HEK293 (cell line): ENCODE measurements around the gene INKA1.

Experiments used
- CTCF ChIA-PET: fragments of 350-600 bp; formaldehyde crosslinking; extraction: SDS; loops from one replicate; lab custom pipeline; 2021; ENCODE audit warnings: antibody characterized with exemption; lab: Yijun Ruan, JAX
- POLR2A ChIA-PET: fragments of 300-600 bp; formaldehyde crosslinking; extraction: SDS; loops from one replicate; lab custom pipeline; 2020; ENCODE audit warnings: antibody characterized with exemption, inconsistent platforms; lab: Yijun Ruan, JAX
- H3K27ac ChIP-seq: fragments of 200-500 bp; sonication (Bioruptor generic); 2 replicates; pipeline ENCODE4 v1.5.1; 2014; ENCODE audit warnings: low read depth, low read length, control low read depth, inconsistent platforms; ENCODE audit errors: extremely low read depth
- H3K36me3 ChIP-seq, 2 experiments: fragments of 200-500 bp in 1 of 2; sonication (Bioruptor generic) in 1 of 2; 1 replicate in 1 of 2; 2 replicates in 1 of 2; pipeline ENCODE4 v1.5.1; 2014 to 2017; ENCODE audit warnings: inconsistent platforms in 2 of 2, low read length in 2 of 2; ENCODE audit not compliant: control insufficient read depth in 2 of 2, insufficient read depth in 1 of 2
- H3K4me1 ChIP-seq: fragments of 200-500 bp; sonication (Bioruptor generic); 2 replicates; pipeline ENCODE4 v1.5.1; 2014; ENCODE audit warnings: mild to moderate bottlenecking, low read length, inconsistent platforms; ENCODE audit not compliant: control insufficient read depth, insufficient read depth
- H3K4me3 ChIP-seq: 2 replicates; pipeline ENCODE4 v1.5.1; 2011; ENCODE audit warnings: low read depth, mild to moderate bottlenecking, control low read depth, low read length, moderate library complexity
- H3K9me3 ChIP-seq: fragments of 200-500 bp; sonication (Bioruptor generic); 2 replicates; pipeline ENCODE4 v1.5.1; 2014; ENCODE audit warnings: low read depth, low read length, inconsistent platforms; ENCODE audit not compliant: control insufficient read depth, insufficient read depth
- HOXD13 ChIP-seq: sonication (generic); formaldehyde crosslinking; IDR thresholded peaks from 2 replicates; pipeline ENCODE4 v1.8.0; 2022; ENCODE audit warnings: missing genetic modification reagents, borderline replicate concordance
- MEIS1 ChIP-seq: sonication (generic); formaldehyde crosslinking; IDR thresholded peaks from 2 replicates; pipeline ENCODE4 v1.8.1; 2022; ENCODE audit warnings: missing genetic modification reagents, mild to moderate bottlenecking, borderline replicate concordance
- MZF1 ChIP-seq: fragments of 450-650 bp; formaldehyde crosslinking; IDR thresholded peaks from 2 replicates; pipeline ENCODE4 v1.5.1; 2017; ENCODE audit warnings: missing biosample characterization, missing genetic modification characterization, borderline replicate concordance
- SP2 ChIP-seq: fragments of 450-650 bp; formaldehyde crosslinking; IDR thresholded peaks from 2 replicates; pipeline ENCODE4 v1.5.1; 2016; ENCODE audit warnings: missing biosample characterization, missing genetic modification characterization
- ZBTB17 ChIP-seq: fragments of 450-650 bp; formaldehyde crosslinking; IDR thresholded peaks from 2 replicates; pipeline ENCODE4 v1.5.1; 2016; ENCODE audit warnings: missing biosample characterization, missing genetic modification characterization
- ZBTB21 ChIP-seq: fragments of 450-650 bp; formaldehyde crosslinking; IDR thresholded peaks from 2 replicates; pipeline ENCODE4 v1.5.1; 2017; ENCODE audit warnings: missing biosample characterization, missing genetic modification characterization
- ZFP37 ChIP-seq: fragments of 450-650 bp; formaldehyde crosslinking; IDR thresholded peaks from 2 replicates; pipeline ENCODE4 v1.5.1; 2016; ENCODE audit warnings: missing biosample characterization, missing genetic modification characterization
- ZIC2 ChIP-seq: fragments of 450-650 bp; formaldehyde crosslinking; IDR thresholded peaks from 2 replicates; pipeline ENCODE4 v1.5.1; 2016; ENCODE audit warnings: missing biosample characterization, missing genetic modification characterization
- ZNF169 ChIP-seq: fragments of 450-650 bp; formaldehyde crosslinking; IDR thresholded peaks from 2 replicates; pipeline ENCODE4 v1.5.1; 2016; ENCODE audit warnings: missing biosample characterization, missing genetic modification characterization
- ZNF174 ChIP-seq: fragments of 450-650 bp; formaldehyde crosslinking; IDR thresholded peaks from 2 replicates; pipeline ENCODE4 v1.5.0; 2017; ENCODE audit warnings: missing biosample characterization, mild to moderate bottlenecking, missing genetic modification characterization
- ZNF211 ChIP-seq: fragments of 450-650 bp; formaldehyde crosslinking; IDR thresholded peaks from 2 replicates; pipeline ENCODE4 v1.5.1; 2016; ENCODE audit warnings: low read depth, missing biosample characterization, missing genetic modification characterization
- ZNF214 ChIP-seq: fragments of 450-650 bp; formaldehyde crosslinking; IDR thresholded peaks from 2 replicates; pipeline ENCODE4 v1.5.1; 2017; ENCODE audit warnings: missing biosample characterization, mild to moderate bottlenecking, missing genetic modification characterization, borderline replicate concordance
- ZNF239 ChIP-seq: fragments of 450-650 bp; formaldehyde crosslinking; IDR thresholded peaks from 2 replicates; pipeline ENCODE4 v1.5.1; 2016; ENCODE audit warnings: missing biosample characterization, missing genetic modification characterization
- ZNF266 ChIP-seq: fragments of 450-650 bp; formaldehyde crosslinking; IDR thresholded peaks from 2 replicates; pipeline ENCODE4 v1.5.1; 2016; ENCODE audit warnings: missing biosample characterization, missing genetic modification characterization, low read depth
- ZNF302 ChIP-seq: fragments of 450-650 bp; formaldehyde crosslinking; IDR thresholded peaks from 2 replicates; pipeline ENCODE4 v1.5.1; 2016; ENCODE audit warnings: missing biosample characterization, missing genetic modification characterization, low read depth
- ZNF335 ChIP-seq: fragments of 450-650 bp; formaldehyde crosslinking; conservative IDR thresholded peaks from 2 replicates; pipeline ENCODE4 v1.5.1; 2016; ENCODE audit warnings: missing biosample characterization, missing genetic modification characterization
- ZNF391 ChIP-seq: fragments of 450-650 bp; formaldehyde crosslinking; IDR thresholded peaks from 2 replicates; pipeline ENCODE4 v1.5.1; 2016; ENCODE audit warnings: low read depth, missing biosample characterization, missing genetic modification characterization, borderline replicate concordance
- ZNF404 ChIP-seq: fragments of 450-650 bp; formaldehyde crosslinking; IDR thresholded peaks from 2 replicates; pipeline ENCODE4 v1.5.1; 2017; ENCODE audit warnings: missing biosample characterization, missing genetic modification characterization
- ZNF530 ChIP-seq: fragments of 450-650 bp; formaldehyde crosslinking; IDR thresholded peaks from 2 replicates; pipeline ENCODE4 v1.5.1; 2016; ENCODE audit warnings: low read depth, missing biosample characterization, missing genetic modification characterization
- ZNF654 ChIP-seq: fragments of 450-650 bp; formaldehyde crosslinking; IDR thresholded peaks from 2 replicates; pipeline ENCODE4 v1.5.1; 2016; ENCODE audit warnings: low read depth, missing biosample characterization, missing genetic modification characterization
- TF ChIP-seq, protein P1 (sequence below): fragments of 450-650 bp; formaldehyde crosslinking; IDR thresholded peaks from 2 replicates; pipeline ENCODE4 v1.5.1; 2016; ENCODE audit warnings: missing biosample characterization, missing genetic modification characterization
- TF ChIP-seq, protein P2 (sequence below): fragments of 450-650 bp; formaldehyde crosslinking; IDR thresholded peaks from 2 replicates; pipeline ENCODE4 v1.5.1; 2017; ENCODE audit warnings: missing biosample characterization, missing genetic modification characterization
- TF ChIP-seq, protein P3 (sequence below): fragments of 450-650 bp; formaldehyde crosslinking; IDR thresholded peaks from 2 replicates; pipeline ENCODE4 v1.5.1; 2017; ENCODE audit warnings: missing biosample characterization, mild to moderate bottlenecking, missing genetic modification characterization, moderate library complexity
- TF ChIP-seq, protein P4 (sequence below): fragments of 450-650 bp; formaldehyde crosslinking; IDR thresholded peaks from 2 replicates; pipeline ENCODE4 v1.5.1; 2016; ENCODE audit warnings: missing biosample characterization, missing genetic modification characterization
- TF ChIP-seq, protein P5 (sequence below): fragments of 450-650 bp; formaldehyde crosslinking; IDR thresholded peaks from 2 replicates; pipeline ENCODE4 v1.5.1; 2016; ENCODE audit warnings: missing biosample characterization, missing genetic modification characterization
- TF ChIP-seq, protein P6 (sequence below): fragments of 450-650 bp; formaldehyde crosslinking; IDR thresholded peaks from 2 replicates; pipeline ENCODE4 v1.5.1; 2016; ENCODE audit warnings: missing biosample characterization, missing genetic modification characterization

Gene INKA1

DNA sequence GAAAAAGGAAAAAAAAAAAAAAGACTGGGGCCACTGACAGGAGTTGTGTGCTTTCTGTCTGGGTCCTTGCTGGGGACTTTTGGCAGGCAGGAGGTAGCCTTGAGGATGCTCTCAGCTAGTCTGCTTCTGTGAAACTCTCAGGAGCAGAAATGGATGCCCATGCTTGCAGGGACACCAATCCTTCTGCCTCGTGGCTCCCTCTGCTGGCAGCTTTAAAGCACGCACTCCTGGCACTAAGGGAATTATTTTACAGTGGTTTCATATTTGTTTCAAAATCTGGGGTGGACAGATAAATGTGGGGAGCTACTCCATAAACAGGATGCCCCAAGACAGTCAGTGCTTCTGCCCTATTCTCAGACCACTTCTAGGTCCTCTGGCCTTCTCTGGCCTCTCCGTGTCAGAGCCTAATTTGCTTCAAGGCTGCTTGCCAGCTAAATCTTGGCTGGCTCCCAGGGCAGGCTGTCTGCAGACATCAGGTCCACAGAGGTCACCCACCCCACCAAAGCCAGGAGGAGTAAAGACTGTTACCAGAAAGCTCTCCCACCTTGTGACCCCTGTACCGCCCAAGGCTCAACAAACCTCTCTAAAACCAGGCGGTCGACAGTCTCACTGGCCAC, 36.2 kb downstream of the INKA1 start:
- Histone ChIP-seq H3K9me3 (no peaks in the 10 kb centered on the region), H3K27ac (no peak overlapping the region), H3K4me3 (no peak overlapping the region), H3K4me1 (no peaks in the 10 kb centered on the region), H3K36me3 (peaks cover 4 to 84% of the 10 kb centered on the region in 2 experiments; a peak in 2 of 3 replicates)
- TF ChIP-seq, protein P1, sequence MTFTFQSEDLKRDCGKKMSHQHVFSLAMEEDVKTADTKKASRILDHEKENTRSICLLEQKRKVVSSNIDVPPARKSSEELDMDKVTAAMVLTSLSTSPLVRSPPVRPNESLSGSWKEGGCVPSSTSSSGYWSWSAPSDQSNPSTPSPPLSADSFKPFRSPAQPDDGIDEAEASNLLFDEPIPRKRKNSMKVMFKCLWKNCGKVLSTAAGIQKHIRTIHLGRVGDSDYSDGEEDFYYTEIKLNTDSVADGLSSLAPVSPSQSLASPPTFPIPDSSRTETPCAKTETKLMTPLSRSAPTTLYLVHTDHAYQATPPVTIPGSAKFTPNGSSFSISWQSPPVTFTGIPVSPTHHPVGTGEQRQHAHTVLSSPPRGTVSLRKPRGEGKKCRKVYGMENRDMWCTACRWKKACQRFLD (tag by site-specific recombination), result no peak
- no peak for TF ChIP-seq ZNF391 (tag by site-specific recombination)
- TF ChIP-seq ZNF169 (tag by site-specific recombination), result no peak
- TF ChIP-seq ZNF211 (tag by site-specific recombination), result no peak
- TF ChIP-seq, protein P2, sequence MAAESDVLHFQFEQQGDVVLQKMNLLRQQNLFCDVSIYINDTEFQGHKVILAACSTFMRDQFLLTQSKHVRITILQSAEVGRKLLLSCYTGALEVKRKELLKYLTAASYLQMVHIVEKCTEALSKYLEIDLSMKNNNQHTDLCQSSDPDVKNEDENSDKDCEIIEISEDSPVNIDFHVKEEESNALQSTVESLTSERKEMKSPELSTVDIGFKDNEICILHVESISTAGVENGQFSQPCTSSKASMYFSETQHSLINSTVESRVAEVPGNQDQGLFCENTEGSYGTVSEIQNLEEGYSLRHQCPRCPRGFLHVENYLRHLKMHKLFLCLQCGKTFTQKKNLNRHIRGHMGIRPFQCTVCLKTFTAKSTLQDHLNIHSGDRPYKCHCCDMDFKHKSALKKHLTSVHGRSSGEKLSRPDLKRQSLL (tag by site-specific recombination), result no peak
- no peak for TF ChIP-seq ZNF174
- TF ChIP-seq, protein P3, sequence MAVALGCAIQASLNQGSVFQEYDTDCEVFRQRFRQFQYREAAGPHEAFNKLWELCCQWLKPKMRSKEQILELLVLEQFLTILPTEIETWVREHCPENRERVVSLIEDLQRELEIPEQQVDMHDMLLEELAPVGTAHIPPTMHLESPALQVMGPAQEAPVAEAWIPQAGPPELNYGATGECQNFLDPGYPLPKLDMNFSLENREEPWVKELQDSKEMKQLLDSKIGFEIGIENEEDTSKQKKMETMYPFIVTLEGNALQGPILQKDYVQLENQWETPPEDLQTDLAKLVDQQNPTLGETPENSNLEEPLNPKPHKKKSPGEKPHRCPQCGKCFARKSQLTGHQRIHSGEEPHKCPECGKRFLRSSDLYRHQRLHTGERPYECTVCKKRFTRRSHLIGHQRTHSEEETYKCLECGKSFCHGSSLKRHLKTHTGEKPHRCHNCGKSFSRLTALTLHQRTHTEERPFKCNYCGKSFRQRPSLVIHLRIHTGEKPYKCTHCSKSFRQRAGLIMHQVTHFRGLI (tag by site-specific recombination), result no peak
- TF ChIP-seq ZNF530 (tag by site-specific recombination), result no peak
- TF ChIP-seq ZNF302 (tag by site-specific recombination), result no peak
- TF ChIP-seq SP2 (tag by site-specific recombination), result no peak
- TF ChIP-seq ZNF404 (tag by site-specific recombination), result no peak
- TF ChIP-seq ZBTB17 (tag by site-specific recombination), result peak; percentile 36; the same call in 1 of the 2 replicates
- TF ChIP-seq HOXD13 (CRISPR knock-in tag), result no peak
- TF ChIP-seq ZFP37 (tag by site-specific recombination), result no peak
- no peak for TF ChIP-seq ZNF239 (tag by site-specific recombination)
- TF ChIP-seq ZBTB21, result no peak
- TF ChIP-seq ZNF266 (tag by site-specific recombination), result no peak
- TF ChIP-seq, protein P4, sequence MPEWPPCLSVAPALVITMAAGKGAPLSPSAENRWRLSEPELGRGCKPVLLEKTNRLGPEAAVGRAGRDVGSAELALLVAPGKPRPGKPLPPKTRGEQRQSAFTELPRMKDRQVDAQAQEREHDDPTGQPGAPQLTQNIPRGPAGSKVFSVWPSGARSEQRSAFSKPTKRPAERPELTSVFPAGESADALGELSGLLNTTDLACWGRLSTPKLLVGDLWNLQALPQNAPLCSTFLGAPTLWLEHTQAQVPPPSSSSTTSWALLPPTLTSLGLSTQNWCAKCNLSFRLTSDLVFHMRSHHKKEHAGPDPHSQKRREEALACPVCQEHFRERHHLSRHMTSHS (tag by site-specific recombination), result no peak
- no peak for TF ChIP-seq ZIC2
- no peak for TF ChIP-seq ZNF214 (tag by site-specific recombination)
- TF ChIP-seq ZNF654, result peak; percentile 76
- no peak for TF ChIP-seq MZF1 (tag by site-specific recombination)
- TF ChIP-seq ZNF335 (tag by site-specific recombination), result peak; percentile 51
- no peak for TF ChIP-seq MEIS1 (CRISPR knock-in tag)
- TF ChIP-seq, protein P5, sequence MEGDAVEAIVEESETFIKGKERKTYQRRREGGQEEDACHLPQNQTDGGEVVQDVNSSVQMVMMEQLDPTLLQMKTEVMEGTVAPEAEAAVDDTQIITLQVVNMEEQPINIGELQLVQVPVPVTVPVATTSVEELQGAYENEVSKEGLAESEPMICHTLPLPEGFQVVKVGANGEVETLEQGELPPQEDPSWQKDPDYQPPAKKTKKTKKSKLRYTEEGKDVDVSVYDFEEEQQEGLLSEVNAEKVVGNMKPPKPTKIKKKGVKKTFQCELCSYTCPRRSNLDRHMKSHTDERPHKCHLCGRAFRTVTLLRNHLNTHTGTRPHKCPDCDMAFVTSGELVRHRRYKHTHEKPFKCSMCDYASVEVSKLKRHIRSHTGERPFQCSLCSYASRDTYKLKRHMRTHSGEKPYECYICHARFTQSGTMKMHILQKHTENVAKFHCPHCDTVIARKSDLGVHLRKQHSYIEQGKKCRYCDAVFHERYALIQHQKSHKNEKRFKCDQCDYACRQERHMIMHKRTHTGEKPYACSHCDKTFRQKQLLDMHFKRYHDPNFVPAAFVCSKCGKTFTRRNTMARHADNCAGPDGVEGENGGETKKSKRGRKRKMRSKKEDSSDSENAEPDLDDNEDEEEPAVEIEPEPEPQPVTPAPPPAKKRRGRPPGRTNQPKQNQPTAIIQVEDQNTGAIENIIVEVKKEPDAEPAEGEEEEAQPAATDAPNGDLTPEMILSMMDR (tag by site-specific recombination), result peak; percentile 40; the same call in 1 of the 2 replicates
- TF ChIP-seq, protein P6, sequence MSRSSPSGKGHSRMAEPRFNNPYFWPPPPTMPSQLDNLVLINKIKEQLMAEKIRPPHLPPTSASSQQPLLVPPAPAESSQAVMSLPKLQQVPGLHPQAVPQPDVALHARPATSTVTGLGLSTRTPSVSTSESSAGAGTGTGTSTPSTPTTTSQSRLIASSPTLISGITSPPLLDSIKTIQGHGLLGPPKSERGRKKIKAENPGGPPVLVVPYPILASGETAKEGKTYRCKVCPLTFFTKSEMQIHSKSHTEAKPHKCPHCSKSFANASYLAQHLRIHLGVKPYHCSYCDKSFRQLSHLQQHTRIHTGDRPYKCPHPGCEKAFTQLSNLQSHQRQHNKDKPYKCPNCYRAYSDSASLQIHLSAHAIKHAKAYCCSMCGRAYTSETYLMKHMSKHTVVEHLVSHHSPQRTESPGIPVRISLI (tag by site-specific recombination), result no peak
- ChIA-PET POLR2A (interaction anchor here (1.4 kb wide), 1 partner anchor 37 kb away, joined by 4 read pairs; the partner anchor contains the start of gene INKA1), CTCF (interaction anchor here (0.6 to 4.6 kb wide), 38 partner anchors 8 to 589 kb away, joined by 3 to 36 read pairs (median 4); partner anchors contain the start of genes AMIGO3, CDHR4, INKA1 and TRAIP)
